AG08395 (cell line): ENCODE data around the gene GOLGA6C.
A peak's percentile ranks its signal among the peaks of the same experiment; 100 is the strongest.
"Not testable (repeated sequence)": the region's sequence is repeated elsewhere in the genome, so short reads cannot be mapped to it uniquely, and the experiment has no call there.

Source experiments
- DNase-seq: peaks from one replicate; pipeline ENCODE4 v3.0.0; 2012; ENCODE audit warnings: mixed read lengths, low spot score

Gene GOLGA6C

DNA sequence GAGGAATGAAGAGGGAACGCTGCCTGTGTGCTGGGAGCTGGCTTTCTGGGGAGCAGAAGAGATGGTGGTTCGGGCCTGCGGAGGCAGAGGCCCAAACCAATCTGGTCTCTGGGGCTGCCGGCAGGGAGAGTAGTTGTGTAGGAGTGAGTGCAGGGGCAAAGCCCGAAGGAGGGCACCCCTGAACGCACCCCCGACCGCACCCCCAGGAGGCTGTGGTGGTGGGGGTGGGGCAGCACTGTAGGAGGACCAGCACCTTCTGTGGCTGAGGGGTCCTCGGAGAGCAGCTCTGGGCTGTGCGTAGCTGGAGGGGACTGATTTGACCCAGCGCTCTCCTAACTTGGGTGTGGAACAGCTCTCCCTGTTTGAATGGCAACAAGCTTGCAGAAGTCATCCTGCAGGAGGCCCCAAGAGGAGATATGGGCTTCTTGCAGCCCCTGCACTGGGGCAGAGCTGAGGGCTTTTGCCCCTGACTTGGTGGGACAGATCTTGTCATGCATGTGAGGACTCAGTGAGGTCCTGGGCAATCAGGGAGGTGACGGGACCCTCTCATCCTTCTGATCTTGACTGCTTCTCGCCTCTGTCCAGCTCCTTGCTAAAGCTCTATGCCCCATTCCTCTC lies 30.4 kb upstream of the GOLGA6C start:
- no peak for DNase-seq

DNA sequence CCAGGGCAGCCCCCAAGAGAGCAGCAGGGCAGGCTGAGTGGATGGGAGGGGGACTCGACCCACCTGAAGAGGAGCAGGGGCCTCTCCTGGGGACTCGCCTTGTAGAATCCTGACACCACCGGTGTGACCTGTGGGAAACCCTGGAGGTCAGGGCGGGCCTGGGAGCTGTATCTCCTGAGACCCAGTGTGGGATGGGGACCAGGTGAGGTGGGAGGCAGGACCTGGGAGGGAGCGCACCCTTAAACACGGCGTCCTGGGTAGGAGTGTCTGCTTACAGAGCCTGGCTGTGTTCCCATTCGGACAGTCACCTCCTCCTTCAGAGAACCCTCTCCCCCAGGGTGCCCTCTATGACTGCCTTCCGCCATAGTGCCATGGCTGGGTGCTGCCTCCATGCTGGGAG lies 29.3 kb upstream of the GOLGA6C start:
- DNase-seq = no peak

DNA sequence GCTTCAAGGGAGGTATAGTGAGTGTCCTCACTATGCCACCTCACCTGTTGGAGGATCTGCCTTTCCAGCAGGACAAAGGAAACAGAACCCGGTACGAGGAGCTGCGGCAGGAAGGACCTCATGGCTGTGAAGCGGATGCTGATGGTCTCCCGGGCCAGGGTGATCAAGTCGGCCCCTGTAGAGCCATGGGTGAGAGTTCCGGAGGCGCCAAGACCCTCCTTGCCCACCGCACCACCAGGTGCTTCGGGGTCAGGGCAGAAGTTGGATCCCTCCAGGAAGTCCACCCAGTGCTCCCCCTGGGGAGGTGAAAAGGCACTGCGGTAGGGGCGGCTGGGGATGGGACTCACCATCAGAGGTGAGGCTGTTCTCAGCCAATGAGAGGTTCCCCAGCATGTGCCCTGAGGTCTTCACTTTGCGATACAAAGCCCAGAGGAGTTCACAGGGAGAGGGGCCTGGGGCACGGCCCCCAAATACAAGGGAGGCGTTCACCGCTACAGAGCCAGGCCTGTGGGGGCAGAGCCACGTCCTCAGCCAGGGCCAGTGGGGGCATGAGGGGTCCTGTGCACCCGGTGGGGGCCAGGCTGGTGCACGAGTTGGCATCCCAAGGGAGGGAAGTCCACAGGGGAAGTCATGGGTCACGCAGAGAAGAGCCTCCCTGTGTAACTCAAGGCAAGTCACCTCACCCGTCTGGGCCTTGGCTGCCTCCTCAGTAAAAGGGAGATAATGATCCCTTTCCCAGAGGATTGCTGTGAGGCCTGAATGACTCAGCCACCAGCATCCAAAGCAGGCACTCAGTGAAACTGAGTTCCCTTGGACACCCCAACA lies 28.7 kb upstream of the GOLGA6C start:
- peak; percentile 41 for DNase-seq

DNA sequence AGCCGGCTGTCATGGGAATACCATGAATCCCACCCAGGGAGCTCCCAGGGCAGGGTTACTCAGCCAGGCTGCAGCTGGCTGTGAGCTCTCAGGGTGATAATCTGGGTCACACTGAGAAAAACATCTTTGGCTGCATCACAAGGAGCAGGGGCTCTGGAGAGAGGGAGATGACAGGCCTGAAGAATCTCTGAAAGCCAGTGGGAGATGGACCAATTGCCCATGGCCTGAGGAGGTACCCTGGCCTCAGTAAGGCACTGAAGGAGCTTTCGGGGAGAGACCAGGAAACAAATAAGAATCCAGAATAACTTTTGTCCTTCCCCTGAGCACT lies 28.2 kb upstream of the GOLGA6C start:
- DNase-seq = no peak

DNA sequence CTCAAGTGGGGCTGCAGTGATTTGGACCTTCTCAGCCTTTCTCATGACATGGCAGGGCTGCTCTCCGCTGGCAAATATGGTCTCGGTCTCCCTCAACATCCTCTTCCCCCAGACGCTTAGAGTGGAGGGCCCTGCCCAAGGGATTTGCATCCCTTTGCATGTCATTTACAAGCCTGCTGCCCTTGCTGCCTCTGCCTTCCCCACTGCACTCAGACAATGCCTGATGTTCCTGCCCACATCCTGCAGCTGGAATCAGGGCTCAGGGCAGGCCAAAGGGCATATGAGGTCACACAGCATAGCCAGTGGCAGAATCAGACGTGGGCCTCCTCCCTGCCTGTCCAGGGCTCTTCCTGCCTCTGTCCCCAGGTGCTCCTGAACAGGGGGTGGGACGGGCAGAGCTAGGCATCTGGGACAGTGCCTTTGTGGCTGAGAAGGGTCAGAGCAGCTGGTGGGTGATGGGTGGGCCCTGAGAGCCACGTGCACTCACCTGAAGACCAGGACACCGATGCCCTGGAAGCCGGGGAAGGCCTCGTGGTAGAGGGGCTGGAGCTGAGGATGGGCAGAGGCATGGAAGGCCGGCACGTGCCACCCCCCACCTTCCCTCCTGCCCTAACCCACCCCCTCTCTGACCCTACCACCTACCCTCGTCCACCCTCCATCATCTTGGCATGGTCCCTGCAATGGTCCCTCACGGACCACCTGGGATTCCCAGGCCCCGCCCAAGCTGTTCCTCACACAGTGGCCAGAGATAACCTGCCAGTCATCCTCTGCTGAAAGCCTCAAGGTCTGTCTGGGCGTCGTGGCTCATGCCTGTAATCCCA lies 27.4 kb upstream of the GOLGA6C start:
- DNase-seq = no peak

DNA sequence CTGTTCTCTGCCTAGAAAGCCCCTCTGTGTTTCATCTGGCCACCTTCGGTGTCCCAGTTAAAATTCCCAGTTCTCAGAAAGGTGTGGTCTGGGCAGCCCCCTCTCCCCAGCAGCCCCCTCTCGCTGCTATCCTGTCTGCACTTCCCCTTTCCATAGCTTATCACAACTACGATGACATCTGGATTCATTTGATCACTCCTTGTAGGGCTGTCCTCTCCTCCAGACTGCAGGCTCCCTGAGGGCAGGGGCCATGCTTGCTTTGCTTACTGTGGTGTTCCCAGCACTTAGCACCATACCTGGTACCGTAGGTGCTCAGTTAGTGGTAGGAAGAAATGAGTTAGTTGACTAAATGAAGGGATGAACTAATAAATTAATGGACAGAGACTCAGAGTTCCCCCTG lies 26.3 kb upstream of the GOLGA6C start:
- DNase-seq = no peak

DNA sequence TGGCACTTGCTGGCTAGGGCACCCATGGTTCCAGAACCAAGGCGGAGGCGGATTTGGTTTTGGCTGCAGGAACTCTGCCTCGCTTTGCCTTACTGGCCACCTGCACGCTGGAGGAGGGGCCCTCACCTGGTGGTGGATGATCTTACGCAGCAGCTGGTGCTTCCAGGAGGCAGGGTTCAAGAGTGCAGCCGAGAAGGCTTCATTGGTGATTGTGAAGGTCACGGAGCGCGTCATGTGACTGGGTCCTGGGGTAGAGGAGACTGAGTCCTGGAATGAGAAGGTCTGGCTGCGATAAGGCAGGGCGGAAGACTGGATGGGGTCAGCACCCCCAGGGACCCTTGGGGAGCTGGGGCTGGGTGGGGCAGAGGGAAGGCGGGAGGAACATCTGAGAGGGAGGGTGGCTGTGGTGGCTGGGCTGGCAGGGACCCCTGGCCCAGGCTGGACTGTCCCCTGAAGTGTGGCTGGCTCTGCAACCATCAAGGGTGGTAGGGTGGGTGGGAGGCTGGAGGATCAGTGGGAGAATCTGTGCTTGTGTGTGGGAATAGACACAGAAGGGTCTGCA lies 25.8 kb upstream of the GOLGA6C start:
- DNase-seq = no peak

DNA sequence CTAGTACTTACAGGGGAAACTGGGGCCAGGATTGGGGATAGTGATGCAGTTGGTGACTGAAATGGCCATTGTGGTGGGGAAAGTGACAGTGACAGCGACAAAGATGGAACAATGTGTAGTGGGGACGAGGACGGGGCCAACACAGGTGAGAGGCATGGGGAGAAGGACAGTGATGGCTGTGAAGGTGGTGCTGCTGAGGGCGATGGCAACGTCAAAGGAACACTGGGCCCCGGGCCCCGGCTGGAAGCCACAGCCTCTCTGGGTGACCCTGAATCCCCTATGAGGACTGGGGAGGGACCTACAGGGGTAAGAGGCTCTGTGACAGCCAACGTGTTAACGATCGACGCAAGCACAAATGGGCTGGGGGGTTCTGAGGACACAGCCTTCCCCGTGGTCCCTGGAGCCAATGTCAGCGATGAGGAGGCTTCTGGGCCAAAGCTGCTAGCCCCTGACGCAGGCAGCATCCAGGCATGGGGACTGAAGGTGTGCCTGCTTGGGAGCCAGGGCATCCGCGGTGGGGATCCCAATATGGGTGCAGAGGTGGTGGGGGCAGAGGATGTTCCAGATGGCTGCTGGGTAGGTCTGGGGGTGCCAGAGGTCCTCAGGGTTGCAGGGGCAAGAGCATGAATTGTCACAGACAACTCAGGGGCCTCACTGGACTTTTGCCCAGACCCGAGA lies 25.2 kb upstream of the GOLGA6C start:
- DNase-seq = no peak

DNA sequence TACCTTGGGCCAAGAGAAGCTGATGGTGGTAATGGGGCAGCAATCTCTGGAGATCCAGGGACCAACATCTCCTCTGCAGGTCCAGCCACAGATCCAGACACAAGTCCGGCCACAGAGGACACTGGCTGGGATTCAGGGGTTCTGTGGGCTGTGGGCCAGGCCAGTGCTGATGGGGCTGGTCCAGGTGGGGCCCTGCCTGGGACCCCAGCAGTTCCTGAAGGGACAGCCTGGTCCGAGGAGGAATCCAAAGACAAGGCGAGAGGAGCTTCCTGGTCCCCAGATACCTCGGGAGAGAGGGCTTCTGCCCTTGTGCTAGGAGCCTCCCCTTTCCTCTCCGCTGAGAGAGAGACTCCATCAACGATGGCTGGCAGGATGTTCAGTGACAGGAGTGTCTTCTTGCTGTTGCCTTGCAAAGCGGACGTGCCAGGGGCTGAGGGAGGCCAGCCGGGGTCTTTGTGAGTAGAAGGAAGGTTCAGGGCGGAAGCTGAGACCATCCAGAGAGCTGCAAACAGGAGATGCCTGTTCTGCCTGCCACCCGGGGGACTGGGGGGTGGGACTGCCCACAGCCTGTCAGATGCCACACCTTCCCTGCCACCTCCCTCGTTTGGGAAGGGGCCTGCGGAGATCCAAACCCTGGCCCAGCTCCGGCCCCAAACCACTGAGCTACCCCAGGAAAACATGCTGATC lies 24.5 kb upstream of the GOLGA6C start:
- no peak for DNase-seq

DNA sequence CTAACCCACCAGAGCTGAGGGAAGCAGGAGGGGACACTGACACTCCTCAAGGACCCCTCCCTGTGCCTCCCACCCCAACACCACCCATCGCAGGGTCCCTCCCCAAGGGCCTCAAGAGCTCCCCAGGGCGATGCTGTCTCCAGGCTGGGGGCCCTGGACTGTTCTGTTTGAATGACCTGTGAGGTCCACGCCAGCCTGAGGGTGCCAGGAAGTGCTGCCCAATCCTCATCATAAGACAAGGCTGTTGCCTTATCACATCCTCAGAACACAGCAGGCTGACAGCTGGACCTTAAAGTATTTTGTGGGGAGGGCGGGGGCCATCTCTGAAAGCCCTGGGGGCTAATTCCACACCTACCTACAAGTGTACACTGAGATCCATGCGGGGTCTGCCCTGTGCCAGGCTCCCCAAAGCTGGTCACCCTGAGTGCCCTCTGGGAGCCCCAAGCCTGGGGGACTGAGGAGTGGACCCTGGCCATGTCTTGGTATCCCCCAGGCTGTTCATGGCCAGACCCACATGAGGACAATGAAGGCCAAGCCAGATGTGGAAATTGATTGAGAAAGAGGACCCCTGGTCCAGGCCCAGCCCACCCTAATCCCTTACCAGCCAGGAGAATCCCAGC lies 23.8 kb upstream of the GOLGA6C start:
- no peak for DNase-seq

DNA sequence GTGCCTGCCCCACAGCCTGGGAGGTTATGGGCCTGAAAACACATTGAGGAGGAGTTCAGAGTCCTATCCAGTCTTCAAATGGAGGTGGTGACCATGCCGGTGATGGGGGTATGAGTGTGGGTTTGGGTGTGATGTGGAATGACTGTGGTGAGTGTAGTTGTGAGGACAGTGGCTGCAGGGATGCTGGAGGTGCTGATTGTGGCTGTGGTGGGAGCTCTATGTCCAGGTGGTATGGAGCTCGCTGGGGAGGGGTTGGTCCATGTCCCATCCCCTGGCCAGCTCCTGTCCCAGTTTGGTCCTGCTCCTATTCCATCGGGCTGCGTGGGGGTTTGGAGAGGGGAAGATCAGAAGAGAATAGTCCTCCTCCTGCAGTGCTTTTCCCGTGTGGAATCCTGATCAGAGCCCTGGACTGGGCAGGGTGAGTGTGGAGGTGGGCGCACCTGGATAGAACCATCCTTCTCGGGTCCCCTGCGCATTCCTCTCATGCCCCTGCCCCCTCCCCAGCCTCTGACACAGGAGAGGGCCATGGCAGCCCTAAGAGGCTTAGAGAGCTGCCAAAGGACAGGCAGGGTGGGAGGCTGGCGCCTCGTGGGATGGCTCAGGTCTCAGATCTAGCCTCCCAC lies 23.0 kb upstream of the GOLGA6C start:
- no peak for DNase-seq

DNA sequence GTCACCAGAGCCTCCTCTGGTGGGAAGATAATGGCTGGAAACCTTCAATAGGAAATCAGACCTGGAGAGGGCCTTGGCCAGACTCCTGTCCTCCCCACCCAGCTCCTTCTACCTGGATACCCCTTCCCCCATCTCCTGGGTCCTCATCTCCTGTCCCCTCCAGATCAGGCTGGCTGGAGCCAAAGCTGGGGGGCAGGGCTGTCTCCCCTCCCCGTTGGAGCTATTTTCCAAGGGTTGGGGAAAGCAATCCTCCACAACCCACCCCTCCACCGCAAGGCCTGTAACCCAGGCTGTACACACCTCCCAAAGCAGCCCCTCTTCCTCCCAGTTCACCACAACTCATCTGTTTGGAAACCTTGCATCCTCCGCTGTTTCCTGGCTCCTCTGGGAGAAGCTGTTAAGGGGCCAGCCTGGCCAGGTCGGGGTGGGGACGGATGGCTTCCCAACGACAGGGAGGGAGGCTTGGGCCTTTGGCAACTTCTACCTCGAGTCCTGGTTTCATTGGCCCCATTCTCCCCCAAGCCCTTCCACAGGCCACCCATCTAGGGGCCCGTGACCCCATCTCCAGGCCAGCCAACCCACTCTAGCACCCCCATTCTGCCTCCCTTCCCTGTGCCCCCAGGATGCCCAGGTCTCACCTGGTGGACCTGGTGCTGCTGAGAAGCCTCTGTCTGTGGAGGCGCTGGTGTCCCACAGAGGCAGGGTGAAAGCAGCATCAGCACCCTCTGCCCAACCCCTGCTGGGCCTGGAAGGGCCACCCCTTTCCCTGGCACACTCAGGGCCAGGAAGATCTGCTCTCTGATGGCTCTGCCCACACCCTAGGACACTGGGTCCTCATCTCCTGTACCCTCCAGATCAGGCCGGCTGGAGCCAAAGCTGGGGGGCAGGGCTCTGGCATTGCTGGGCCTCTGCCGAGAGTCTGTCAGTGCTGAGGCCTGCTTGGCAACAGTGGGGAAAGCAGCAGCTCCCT lies 22.1 kb upstream of the GOLGA6C start:
- DNase-seq = no peak

DNA sequence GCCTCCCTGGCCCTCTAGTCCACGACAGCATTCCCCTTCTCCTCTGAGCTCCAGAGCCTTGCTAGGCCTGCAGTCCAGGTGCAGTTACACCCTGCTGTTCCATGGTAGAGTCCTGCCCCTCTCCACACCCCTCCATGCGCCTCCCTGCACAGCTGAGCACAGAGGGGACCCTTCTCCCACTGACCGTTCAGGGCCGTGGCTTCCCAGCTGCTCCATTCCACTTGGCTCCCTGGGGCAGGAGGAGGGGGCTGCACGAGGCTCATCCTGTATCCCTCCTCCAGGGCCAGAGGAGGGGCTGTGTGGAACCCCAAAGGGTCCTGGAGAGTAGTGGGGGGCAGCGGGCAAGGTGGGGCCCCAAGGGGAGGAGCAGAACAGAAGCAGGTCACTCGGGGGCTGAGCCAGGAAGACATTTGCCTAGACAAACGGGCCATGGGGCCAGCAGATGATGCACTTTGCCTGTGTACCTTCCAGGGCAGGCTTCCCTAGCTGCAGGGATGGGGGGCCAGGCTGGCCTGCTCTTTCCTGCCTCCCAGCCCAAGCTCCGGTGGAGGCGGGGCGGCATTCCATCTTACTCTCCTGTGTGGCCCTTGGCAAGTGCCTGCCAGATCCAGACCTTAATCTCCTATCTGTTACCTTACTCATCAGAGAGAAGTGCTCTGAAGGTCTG lies 20.7 kb upstream of the GOLGA6C start:
- peak; percentile 1 for DNase-seq

DNA sequence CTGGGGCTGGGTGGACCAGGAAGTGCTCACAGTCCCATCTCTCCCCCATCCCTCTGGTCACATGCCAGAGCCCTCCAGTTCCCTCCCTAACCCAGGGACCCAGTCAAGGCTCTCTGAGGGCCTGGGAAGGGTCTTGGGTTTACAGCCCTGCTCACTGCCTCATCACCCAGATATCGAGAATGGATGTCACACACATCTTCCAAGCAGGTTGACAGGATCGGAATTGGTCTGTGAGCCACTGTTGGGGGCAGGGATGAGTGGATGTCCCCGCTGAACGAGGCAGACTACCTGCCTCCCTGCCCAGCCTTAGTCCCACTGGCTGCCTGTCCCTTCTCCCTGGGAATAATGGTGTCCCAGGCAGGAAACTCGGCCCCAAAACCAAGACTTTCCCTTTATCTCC lies 20.0 kb upstream of the GOLGA6C start:
- DNase-seq = peak; percentile 1

DNA sequence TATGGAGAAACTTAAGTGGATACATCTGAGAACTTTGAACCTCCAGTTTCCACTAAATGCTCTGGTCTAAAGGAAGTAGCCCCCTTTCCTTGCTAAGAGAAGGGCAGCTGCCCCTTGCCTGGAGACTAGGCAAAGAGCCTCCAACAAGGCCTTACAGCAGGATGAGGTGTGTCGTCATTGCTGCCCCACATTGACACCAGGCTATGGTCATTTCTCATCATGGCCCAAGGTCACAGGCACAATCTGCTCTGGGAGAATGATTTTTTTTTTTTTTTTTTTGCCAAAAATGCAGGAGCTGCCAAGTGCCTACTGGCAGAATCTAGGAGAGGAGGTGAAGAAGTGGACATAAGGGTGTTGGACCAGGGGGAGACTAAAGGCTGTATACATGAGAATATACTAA lies 12.4 kb upstream of the GOLGA6C start:
- DNase-seq = not testable (repeated sequence)

DNA sequence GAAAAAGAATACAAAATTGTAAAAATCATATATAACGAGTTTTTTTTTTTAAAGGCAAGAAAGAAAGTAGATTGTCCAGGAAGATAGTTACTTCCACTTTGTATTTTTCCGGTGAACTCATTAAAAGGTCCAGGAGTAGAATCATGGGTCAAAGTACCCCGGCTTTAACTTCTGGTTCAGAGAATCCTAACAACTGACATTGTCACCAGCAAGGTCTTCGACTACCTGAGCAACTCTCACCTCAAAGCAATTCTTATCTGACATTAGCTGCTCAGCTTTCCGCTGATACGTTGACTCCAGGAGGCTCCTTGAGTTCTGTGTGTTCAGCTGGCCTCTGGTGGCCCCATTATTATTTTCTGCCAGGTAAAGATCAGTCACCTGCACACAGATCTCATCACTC lies 9.1 kb upstream of the GOLGA6C start:
- DNase-seq = not testable (repeated sequence)

DNA sequence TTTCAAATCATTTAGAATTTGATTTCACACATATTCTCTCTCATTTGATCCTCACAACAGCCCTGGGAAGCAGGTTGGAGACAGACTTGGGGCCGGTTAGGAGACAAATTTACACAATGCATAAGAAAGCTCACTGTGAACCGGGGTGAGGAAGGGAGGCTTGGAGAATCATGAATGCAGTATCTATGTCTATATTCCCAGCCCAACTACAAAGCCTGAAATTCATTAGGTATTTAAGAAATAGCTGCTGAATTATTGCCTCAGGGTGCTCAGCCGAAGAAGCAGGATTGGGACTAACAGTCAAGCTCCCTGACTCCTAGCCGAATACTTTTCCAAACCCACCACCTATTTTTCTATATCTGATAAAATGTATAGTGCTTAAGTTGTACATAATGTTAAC lies 8.4 kb upstream of the GOLGA6C start:
- no peak for DNase-seq

DNA sequence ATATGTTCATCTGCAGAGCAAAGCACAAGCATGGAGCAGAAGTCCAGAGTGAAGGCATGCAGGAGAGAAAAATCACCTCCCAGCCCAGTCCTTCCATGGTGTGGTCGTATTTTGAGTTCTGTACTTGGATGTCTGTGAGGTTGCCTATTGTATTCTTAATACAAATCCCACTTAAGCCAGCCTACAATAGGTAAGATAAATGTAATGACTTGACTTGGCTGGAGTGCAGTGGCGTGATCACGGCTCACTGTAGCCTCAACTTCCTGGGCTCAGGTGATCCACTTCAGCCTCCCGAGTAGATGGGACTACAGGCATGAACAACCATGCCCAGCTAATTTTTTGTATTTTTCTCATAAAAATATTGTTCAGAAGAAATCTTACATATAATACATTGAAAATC lies 6.8 kb upstream of the GOLGA6C start:
- not testable (repeated sequence) for DNase-seq

DNA sequence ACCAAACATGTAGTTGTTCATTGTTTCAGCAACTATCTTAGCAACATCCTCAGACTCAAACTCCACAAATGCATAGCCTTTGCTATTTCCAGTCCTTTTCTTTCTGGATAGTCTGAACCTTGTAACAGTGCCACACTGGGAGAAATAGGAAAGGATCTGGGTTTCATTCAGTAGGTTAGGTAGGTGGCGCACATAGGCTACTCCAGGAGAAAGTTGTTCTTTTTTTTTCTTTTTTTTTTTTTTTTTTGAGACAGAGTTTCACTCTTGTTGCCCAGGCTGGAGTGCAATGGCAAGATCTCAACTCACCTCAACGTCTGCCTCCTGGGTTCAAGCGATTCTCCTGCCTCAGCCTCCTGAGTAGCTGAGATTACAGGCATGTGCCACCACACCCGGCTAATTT lies 5.8 kb upstream of the GOLGA6C start:
- not testable (repeated sequence) for DNase-seq
